BJ (cell line): ENCODE results near the gene MTHFSD. TPM values are rescaled to one million over a fixed set of nuclear protein-coding genes. Genes with fewer than 3 reads are reported as not detected.

Source experiments
- CTCF ChIA-PET: fragments of 350-600 bp; formaldehyde crosslinking; extraction: SDS; loops from one replicate; lab custom pipeline; 2021; ENCODE audit warnings: antibody characterized with exemption, inconsistent platforms; lab: Yijun Ruan, JAX
- POLR2A ChIA-PET: fragments of 300-600 bp; sonication (Branson Sonifier 250); formaldehyde crosslinking; extraction: SDS; loops from one replicate; lab custom pipeline; 2021; ENCODE audit warnings: antibody characterized with exemption; lab: Charles Lee
- DNase-seq: peaks from one replicate; pipeline ENCODE4 v3.0.0-alpha.2; 2011; ENCODE audit warnings: low read depth
- H3K27me3 ChIP-seq: 2 replicates; pipeline ENCODE4 v1.6.0; 2011; ENCODE audit warnings: low read length; ENCODE audit not compliant: control insufficient read depth, insufficient read depth
- H3K36me3 ChIP-seq: 2 replicates; pipeline ENCODE4 v1.5.1; 2011; ENCODE audit warnings: low read length; ENCODE audit not compliant: control insufficient read depth, insufficient read depth
- H3K4me3 ChIP-seq: 2 replicates; pipeline ENCODE4 v1.5.1; 2011; ENCODE audit warnings: low read depth, mild to moderate bottlenecking, control low read depth, low read length
- CTCF ChIP-seq: IDR thresholded peaks from 2 replicates; pipeline ENCODE4 v1.5.1; 2011; ENCODE audit warnings: low read depth, mild to moderate bottlenecking, control low read depth, inconsistent platforms, low read length, moderate library complexity; ENCODE audit not compliant: insufficient read depth
- polyA plus RNA-seq: library from polyadenylated mRNA; depleted of rRNA; stranded (reverse); fragments of >200 nt; gene quantifications from 2 replicates; pipeline ENCODE4 v1.2.3, GENCODE V29; 2011

The MTHFSD gene
- polyA plus RNA-seq, 1 experiment: 17.2 TPM

GRCh38 chr16:86515777-86516622 is 39.0 kb downstream of the MTHFSD start:
- Histone ChIP-seq H3K27me3 (no peaks in the 10 kb centered on the region), H3K4me3 (peak overlapping the region; percentile 7; the same call in 1 of the 2 replicates)
- POLR2A ChIA-PET: no interaction called here

GRCh38 chr16:86515413-86515776 is 39.6 kb downstream of the MTHFSD start:
- ChIA-PET POLR2A (no interaction called here), CTCF (interaction anchor here (7.0 kb wide), 1 partner anchor 442 kb away, joined by 367 read pairs; no protein-coding TSS in a partner anchor)
- TF ChIP-seq CTCF: no peak
- DNase-seq: no peak
- peaks cover 17% of the 10 kb centered on the region for H3K36me3 ChIP-seq
- no peak overlapping the region for H3K4me3 ChIP-seq
- no peaks in the 10 kb centered on the region for H3K27me3 ChIP-seq

More at GRCh38 chr16:86515777-86516622, 39.0 kb downstream of the MTHFSD start:
- DNase-seq: no peak
- H3K36me3 ChIP-seq: peaks cover 17% of the 10 kb centered on the region
- no peak for TF ChIP-seq CTCF
- CTCF ChIA-PET: interaction anchor here (0.6 to 7.0 kb wide), 18 partner anchors 61 to 695 kb away, joined by 3 to 367 read pairs (median 8); no protein-coding TSS in a partner anchor

- TF ChIP-seq CTCF: no peak
- H3K36me3 ChIP-seq: peaks cover 17% of the 10 kb centered on the region
- ChIA-PET POLR2A (no interaction called here), CTCF (interaction anchor here (7.0 kb wide), 1 partner anchor 441 kb away, joined by 367 read pairs; no protein-coding TSS in a partner anchor)
- no peak overlapping the region for H3K4me3 ChIP-seq
- no peaks in the 10 kb centered on the region for H3K27me3 ChIP-seq
- DNase-seq: no peak
Observed at GRCh38 chr16:86514481-86515376, 40.3 kb downstream of the MTHFSD start.

- CTCF ChIA-PET: no interaction called here
- no peak for TF ChIP-seq CTCF
- no peaks in the 10 kb centered on the region for H3K27me3 ChIP-seq
Observed at GRCh38 chr16:86513471-86514277, 41.4 kb downstream of the MTHFSD start.

More at GRCh38 chr16:86513471-86514277, 41.4 kb downstream of the MTHFSD start:
- peak overlapping the region; percentile 81 for H3K4me3 ChIP-seq
- no peak for DNase-seq
- H3K36me3 ChIP-seq: peaks cover 17% of the 10 kb centered on the region
- POLR2A ChIA-PET: no interaction called here
